Measurements from ENCODE around the gene DRAM1. TPM values are rescaled to one million over a fixed set of nuclear protein-coding genes. Genes with fewer than 3 reads are reported as not detected.

DRAM1 gene
- polyA plus RNA-seq, 2 of the 4 experiments (the other 2 are of a cell fraction) = 28.0 to 39.1 TPM

DNA sequence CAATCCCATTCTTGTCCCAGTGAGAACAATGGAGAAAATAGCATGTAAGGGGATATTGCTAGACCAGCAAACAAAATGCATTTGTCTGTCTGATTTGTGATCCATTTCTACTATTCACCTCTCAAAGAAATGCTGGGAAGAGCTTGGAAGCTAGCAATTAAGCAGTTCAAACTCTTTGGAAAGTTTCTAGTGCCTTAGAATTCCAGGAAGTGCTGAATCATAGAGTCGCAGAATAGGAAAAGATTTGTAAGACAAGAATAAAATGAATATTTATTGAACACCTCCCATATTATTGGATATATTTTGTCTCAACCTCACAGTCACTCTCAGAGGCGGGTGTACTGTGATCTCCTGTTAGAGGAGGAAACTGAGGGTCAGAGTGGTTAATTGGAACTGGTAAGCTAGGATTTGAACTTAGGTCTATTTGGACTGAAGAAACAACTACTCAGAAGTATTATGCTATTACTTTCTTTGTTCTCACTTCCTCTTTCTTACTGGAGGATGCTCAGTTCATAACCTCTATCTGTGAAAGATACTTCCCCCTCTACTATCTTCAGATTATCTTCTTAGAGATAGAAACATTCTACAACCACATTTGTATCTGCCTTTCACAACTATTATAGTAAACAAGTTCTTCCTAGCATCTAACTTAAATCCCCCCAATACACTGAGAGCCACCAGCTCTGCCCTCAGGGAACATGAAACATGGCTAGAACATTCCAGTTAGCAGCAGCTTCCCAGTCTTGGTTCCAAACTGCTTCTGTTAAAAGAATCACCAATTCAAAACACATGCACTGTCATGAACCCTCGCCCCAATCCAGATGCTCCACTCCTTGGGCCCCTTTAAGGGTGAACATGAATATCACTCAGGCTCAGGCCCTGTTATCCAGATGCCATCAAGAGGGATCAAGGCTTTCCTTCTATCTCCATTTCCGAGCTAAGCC lies 64.2 kb downstream of the DRAM1 start:
- TF ChIP-seq POLR2A (IDR thresholded peaks at IDR 0.05; ENCODE audit: low read length) (no peak), RARB (CRISPR knock-in tag; IDR thresholded peaks at IDR 0.05) (no peak), FOSL2 (IDR thresholded peaks at IDR 0.05) (no peak), FOSL2 (CRISPR knock-in tag; IDR thresholded peaks at IDR 0.05) (no peak), HOXB13 (CRISPR knock-in tag; IDR thresholded peaks at IDR 0.05; ENCODE audit: low read depth) (no peak), EHF (CRISPR knock-in tag; IDR thresholded peaks at IDR 0.05) (no peak), FOXS1 (CRISPR knock-in tag; IDR thresholded peaks at IDR 0.05) (no peak), CBX8 (IDR thresholded peaks at IDR 0.05) (no peak)
- TF ChIP-seq, protein P1, sequence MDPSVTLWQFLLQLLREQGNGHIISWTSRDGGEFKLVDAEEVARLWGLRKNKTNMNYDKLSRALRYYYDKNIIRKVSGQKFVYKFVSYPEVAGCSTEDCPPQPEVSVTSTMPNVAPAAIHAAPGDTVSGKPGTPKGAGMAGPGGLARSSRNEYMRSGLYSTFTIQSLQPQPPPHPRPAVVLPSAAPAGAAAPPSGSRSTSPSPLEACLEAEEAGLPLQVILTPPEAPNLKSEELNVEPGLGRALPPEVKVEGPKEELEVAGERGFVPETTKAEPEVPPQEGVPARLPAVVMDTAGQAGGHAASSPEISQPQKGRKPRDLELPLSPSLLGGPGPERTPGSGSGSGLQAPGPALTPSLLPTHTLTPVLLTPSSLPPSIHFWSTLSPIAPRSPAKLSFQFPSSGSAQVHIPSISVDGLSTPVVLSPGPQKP (IDR thresholded peaks at IDR 0.05; ENCODE audit: low read depth, low read length) = no peak
- TF ChIP-seq, protein P2, sequence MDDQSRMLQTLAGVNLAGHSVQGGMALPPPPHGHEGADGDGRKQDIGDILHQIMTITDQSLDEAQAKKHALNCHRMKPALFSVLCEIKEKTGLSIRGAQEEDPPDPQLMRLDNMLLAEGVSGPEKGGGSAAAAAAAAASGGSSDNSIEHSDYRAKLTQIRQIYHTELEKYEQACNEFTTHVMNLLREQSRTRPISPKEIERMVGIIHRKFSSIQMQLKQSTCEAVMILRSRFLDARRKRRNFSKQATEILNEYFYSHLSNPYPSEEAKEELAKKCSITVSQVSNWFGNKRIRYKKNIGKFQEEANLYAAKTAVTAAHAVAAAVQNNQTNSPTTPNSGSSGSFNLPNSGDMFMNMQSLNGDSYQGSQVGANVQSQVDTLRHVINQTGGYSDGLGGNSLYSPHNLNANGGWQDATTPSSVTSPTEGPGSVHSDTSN (IDR thresholded peaks at IDR 0.05) = no peak
- POLR2A ChIA-PET = no interaction called here
- 49% methylated on average over 4 of the region's 4 CpGs for WGBS (ENCODE audit: missing lambda C conversion rate)
- Histone ChIP-seq H3K4me1 (no peaks in the 10 kb centered on the region), H3K27ac (no peak overlapping the region), H3K4me3 (no peak overlapping the region), H3K4me2 (no peak overlapping the region), H3K9me3 (no peaks in the 10 kb centered on the region)
- DNase-seq (ENCODE audit: low read depth in 1 of 2, low spot score in 1 of 2) (no peak), ATAC-seq (no peak), FAIRE-seq (no peak)
- CTCF ChIA-PET = interaction anchor here (0.6 to 5.0 kb wide), 14 partner anchors 9 to 1174 kb away, joined by 3 to 26 read pairs (median 4); no protein-coding TSS in a partner anchor

DNA sequence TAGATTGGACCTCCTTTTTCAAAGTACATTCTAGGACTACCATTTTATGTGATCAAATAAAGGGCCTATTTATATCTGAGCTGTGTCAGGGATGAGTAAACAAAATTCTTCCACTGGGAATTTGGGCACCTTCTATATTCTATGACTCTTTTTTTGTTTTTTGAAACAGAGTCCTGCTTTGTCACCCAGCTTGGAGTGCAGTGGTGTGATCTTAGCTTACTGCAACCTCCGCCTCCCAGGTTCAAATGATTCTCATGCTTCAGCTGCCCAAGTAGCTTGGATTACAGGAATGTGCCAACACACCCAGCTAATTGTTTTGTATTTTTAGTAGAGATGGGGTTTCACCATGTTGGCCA lies 64.8 kb downstream of the DRAM1 start:
- FAIRE-seq = no peak

DNA sequence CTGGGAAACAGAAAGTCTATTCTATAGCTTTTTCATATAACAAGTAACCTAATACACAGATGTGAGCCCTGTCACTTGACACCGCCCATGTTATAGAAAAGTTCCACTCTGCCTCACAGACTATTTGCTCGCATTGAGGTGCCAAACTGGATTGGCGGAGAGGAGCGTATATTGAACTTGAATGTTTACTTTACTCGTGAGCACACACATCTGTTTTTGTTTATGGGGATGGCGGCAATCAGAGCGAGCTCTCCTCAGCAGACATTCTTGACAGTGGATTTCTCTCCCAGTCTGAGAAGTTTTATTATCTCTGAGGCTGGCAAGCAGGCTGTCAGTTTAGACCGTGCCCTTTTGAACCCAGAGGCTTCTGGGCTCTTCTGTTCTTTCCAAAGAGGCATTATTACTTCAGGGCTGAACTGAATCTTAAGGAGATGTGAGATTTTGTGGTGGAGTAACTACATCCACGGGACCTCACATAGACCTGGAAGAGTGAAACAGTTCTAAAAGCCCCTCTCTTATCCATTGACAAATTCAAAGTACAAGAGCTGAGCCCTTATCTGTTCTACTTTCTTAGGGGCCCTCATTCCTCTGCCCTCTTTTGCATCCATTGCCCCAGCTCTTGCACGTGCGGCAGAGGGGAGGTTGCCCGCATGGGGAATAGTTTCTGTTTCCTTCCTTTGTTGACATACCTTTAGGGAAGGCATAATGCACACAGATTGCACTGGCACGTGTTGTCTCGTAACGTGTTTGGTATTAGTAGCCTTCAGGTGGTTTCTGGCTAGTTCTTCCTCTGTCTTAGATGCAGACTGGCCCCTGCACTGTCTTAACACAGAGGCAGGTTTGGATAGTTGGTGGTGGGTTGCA lies 68.2 kb downstream of the DRAM1 start:
- Histone ChIP-seq H3K27ac (no peak overlapping the region), H3K4me2 (no peak overlapping the region), H3K4me3 (no peak overlapping the region), H3K9me3 (no peaks in the 10 kb centered on the region), H3K4me1 (no peaks in the 10 kb centered on the region)
- ATAC-seq (no peak; a peak in 1 of 6 replicates), FAIRE-seq (no peak), DNase-seq (ENCODE audit: low read depth in 1 of 2, low spot score in 1 of 2) (no peak)
- ChIA-PET CTCF (interaction anchor here (0.5 to 2.7 kb wide), 7 partner anchors 19 to 934 kb away, joined by 3 to 8 read pairs (median 4); no protein-coding TSS in a partner anchor), POLR2A (no interaction called here)
- TF ChIP-seq TFCP2L1 (CRISPR knock-in tag; IDR thresholded peaks at IDR 0.05) = no peak
- TF ChIP-seq, protein P1 (IDR thresholded peaks at IDR 0.05; ENCODE audit: low read depth, low read length) = no peak
- TF ChIP-seq, protein P3, sequence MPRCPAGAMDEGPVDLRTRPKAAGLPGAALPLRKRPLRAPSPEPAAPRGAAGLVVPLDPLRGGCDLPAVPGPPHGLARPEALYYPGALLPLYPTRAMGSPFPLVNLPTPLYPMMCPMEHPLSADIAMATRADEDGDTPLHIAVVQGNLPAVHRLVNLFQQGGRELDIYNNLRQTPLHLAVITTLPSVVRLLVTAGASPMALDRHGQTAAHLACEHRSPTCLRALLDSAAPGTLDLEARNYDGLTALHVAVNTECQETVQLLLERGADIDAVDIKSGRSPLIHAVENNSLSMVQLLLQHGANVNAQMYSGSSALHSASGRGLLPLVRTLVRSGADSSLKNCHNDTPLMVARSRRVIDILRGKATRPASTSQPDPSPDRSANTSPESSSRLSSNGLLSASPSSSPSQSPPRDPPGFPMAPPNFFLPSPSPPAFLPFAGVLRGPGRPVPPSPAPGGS (IDR thresholded peaks at IDR 0.05) = no peak
- TF ChIP-seq, protein P4, sequence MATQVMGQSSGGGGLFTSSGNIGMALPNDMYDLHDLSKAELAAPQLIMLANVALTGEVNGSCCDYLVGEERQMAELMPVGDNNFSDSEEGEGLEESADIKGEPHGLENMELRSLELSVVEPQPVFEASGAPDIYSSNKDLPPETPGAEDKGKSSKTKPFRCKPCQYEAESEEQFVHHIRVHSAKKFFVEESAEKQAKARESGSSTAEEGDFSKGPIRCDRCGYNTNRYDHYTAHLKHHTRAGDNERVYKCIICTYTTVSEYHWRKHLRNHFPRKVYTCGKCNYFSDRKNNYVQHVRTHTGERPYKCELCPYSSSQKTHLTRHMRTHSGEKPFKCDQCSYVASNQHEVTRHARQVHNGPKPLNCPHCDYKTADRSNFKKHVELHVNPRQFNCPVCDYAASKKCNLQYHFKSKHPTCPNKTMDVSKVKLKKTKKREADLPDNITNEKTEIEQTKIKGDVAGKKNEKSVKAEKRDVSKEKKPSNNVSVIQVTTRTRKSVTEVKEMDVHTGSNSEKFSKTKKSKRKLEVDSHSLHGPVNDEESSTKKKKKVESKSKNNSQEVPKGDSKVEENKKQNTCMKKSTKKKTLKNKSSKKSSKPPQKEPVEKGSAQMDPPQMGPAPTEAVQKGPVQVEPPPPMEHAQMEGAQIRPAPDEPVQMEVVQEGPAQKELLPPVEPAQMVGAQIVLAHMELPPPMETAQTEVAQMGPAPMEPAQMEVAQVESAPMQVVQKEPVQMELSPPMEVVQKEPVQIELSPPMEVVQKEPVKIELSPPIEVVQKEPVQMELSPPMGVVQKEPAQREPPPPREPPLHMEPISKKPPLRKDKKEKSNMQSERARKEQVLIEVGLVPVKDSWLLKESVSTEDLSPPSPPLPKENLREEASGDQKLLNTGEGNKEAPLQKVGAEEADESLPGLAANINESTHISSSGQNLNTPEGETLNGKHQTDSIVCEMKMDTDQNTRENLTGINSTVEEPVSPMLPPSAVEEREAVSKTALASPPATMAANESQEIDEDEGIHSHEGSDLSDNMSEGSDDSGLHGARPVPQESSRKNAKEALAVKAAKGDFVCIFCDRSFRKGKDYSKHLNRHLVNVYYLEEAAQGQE (IDR thresholded peaks at IDR 0.05) = no peak
- no peak for TF ChIP-seq FOSB (CRISPR knock-in tag; IDR thresholded peaks at IDR 0.05)
- no peak for TF ChIP-seq ZSCAN20 (CRISPR knock-in tag; IDR thresholded peaks at IDR 0.05)
- no peak for TF ChIP-seq RAD21 (conservative IDR thresholded peaks at IDR 0.05 in 1 of 2, IDR thresholded peaks at IDR 0.05 in 1 of 2)
- TF ChIP-seq, protein P5, sequence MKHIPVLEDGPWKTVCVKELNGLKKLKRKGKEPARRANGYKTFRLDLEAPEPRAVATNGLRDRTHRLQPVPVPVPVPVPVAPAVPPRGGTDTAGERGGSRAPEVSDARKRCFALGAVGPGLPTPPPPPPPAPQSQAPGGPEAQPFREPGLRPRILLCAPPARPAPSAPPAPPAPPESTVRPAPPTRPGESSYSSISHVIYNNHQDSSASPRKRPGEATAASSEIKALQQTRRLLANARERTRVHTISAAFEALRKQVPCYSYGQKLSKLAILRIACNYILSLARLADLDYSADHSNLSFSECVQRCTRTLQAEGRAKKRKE (CRISPR knock-in tag; IDR thresholded peaks at IDR 0.05; ENCODE audit: low read depth) = no peak
- no peak for TF ChIP-seq HDAC2 (IDR thresholded peaks at IDR 0.05)
- WGBS (ENCODE audit: missing lambda C conversion rate) = 66% methylated on average over 15 of the region's 15 CpGs

More for the DNA sequence above, 64.8 kb downstream of the DRAM1 start:
- DNase-seq (ENCODE audit: low read depth in 1 of 2, low spot score in 1 of 2) (no peak), ATAC-seq (no peak)
- Histone ChIP-seq H3K9me3 (no peaks in the 10 kb centered on the region), H3K4me2 (no peak overlapping the region), H3K27ac (no peak overlapping the region), H3K4me3 (no peak overlapping the region), H3K4me1 (no peaks in the 10 kb centered on the region)
- TF ChIP-seq ZFP36 (IDR thresholded peaks at IDR 0.05; ENCODE audit: borderline replicate concordance, partially characterized antibody) (no peak), HOXB13 (CRISPR knock-in tag; IDR thresholded peaks at IDR 0.05; ENCODE audit: low read depth) (no peak), EHMT2 (IDR thresholded peaks at IDR 0.05; ENCODE audit: low read depth) (no peak), ZNF302 (CRISPR knock-in tag; IDR thresholded peaks at IDR 0.05) (no peak)
- 75% methylated on average over 1 of the region's 1 CpG for WGBS (ENCODE audit: missing lambda C conversion rate)
- CTCF ChIA-PET = interaction anchor here (0.6 to 5.0 kb wide), 9 partner anchors 9 to 869 kb away, joined by 3 to 26 read pairs (median 3); no protein-coding TSS in a partner anchor
- POLR2A ChIA-PET = no interaction called here

Data from A549 (cell line).